Superior temporal gyrus (tissue), 1 donor: ENCODE results near the gene GPR179.
A peak's percentile ranks its signal among the peaks of the same experiment; 100 is the strongest.

ENCODE experiments used
- DNase-seq: peaks from one replicate; pipeline ENCODE4 v3.0.0-alpha.2; 2016; ENCODE audit errors: extremely low spot score

The GPR179 gene

DNA sequence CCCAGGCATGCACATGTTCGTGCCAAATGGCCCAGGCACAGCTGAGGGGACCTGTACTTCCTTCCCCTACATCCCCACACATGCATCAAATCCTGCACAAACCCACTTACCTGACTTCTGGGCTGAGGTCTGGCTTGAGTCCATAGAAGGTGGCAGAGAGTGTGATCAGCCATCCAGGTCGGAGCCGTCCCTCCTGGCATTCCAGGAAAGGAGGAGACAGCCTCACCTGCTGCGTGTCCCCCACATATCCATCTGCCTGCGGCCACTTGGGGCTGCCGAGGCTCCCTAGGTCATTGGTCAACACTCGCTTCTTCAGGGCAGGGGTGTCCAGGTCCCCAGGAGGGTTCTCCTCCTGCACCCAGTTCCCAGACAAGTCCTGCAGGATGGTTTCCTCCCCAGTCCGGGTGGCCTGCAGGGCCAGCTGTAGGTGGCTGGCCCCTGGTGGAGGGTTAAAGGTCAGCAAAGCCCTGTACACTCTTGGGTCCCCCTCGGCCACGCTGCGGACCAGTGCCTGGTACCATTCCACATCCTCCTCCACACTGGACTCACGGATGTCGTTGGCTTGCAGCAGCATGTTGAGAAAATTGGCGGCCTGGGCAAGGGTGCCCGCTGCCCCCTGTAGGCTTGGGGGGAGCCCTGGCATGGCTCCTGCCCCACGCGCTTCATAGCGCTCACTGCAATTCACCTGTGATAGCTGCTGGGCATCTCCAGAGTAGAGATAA is 709 bp downstream of the GPR179 start:
- no peak for DNase-seq

DNA sequence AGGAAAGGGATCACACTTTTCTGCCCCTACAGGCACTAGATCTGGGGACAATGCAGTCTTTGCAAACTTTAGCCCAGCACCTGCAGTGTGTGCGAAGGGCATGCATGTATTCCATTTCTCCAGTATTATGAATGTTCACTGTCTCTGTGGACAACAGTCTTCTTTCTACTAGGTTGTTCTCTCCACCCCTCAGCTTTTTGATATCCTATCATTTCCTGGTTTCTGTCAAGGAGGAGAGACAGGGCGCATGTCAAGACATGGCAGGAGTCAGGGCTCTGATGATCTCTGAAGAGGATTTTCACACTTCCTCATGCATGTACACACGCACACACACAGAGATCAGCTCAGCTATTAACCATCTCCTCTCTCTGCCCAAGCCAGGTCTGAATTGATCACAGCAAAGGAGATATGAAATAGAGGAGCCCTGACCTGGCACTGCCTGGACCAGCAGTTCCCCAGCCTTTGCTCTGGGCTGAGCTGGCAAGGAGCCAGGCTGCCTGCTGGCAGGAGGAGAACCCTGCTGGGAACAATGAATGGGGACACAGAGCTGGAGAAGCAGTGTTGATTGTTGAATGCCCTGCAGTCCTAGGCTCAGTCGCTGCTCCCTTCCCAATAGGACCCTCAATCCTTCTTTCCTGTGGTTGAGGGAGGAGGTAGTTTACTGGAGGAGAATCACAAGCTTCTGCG is 2.6 kb downstream of the GPR179 start:
- DNase-seq, result peak; percentile 92

DNA sequence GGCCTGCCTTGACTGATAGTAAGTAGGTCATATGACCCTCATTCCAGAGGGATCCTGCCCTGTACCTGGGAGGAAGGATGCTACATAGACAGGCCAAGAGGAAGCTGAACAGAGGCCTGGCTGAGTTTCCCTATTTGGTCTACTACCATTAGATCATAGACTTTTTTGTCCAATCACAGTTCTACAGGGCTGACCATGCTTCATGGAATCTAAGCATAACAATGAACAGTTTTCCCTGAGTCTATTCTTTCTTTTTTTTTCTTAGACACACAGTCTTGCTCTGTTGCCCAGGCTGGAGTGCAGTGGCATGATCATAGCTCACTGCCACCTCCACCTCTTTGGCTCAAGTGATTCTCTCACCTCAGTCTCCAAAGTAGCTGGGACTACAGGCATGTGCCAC is 3.9 kb downstream of the GPR179 start:
- DNase-seq, result no peak

DNA sequence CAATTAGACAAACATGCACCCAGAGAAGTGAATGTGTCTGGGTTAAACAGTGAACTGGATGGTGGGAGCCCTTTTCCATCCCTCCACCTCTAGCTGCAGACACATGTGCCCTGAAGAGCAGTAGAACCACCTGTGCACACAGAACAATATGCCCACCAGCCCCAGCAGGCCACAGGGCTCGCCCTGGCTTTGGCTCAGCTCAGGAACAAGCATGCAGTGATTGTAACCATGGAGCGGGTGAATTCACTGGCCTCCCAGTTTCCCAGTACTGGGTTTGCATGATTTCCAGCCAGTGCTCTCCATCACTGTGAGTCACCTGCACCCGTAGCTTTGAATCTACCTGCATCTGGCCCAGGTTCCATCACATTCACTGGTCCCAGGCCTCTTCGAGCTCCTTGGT is 5.2 kb downstream of the GPR179 start:
- DNase-seq, result no peak

DNA sequence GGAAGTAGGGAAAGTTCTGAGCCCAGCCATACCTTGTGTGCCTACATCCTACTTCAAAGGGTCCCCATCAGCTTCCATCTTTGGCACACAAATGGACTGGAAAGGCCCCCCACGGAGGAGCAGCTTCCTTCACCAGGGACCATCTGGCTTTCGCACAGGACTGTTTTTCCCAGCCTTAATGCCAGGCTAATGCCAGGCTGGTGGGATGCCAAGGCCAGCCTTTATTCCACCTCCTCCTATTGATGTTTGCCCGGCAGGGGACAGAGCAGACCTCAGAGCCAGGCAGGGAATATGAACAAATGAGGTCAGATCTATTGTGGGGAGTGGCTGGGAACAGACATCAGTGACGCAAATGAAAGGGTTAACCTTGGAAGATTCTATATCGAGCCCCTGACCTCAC is 5.7 kb downstream of the GPR179 start:
- no peak for DNase-seq

DNA sequence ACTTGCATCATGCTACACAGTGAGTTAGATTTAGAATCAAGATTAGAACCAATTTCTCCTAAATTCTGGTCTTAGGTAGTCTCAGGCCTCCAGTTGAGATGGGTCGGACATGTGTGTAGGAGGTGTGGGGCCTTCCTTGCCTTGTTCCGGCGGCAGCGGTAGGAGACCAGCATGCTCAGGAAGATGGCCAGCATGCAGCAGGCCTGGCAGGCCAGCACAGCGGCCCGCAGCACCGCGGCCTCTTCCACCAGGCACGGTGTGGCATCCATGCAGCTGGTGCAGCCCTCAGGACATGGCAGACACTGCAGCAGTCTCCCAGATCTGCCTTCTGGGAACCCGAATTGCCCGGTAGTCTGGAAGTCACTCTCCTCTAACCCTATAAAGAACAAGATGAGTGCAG is 6.9 kb downstream of the GPR179 start:
- no peak for DNase-seq

DNA sequence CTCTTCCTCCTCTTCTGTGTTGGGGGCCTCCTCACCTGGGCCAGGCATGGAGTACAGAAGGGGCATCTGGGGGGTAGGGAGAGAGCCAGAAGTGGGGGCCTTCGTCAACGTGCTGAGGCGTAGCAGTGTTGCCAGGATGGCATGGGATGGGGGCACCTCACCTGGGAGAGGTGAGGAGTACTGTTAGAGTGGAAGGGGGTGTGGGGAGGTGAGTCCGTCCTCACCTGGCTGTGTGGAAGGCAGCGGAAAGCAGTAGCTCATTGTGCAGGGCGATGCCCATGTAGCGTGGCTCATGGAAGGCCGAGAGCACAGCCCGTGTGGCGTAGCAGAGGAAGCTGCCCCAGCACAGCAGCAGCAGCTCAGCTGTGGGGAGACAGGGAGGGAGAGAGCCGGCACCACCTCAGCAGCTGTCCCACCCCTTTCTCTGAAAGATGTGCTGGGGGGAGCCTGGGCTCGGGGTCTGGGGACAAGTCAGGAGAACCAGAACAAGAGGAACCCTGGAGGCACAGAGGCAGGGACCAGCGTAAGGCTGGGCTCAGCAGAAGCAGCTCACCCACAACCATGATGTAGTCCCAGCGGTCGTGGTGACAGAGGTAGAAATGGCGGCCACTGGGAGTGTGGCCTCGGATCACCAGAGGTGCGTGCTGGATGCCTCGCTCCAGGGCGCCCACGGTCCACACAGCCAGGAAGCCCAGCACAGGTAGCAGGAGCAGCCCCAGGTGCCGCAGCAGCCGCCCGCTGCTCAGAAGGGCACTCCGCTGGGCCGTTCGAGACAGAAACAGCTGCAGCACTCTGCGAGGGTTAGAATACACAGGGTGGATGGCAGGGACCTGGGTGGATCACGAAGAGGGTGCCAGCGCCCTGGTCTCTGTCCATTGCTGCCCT is 9.0 kb downstream of the GPR179 start:
- DNase-seq, result no peak

DNA sequence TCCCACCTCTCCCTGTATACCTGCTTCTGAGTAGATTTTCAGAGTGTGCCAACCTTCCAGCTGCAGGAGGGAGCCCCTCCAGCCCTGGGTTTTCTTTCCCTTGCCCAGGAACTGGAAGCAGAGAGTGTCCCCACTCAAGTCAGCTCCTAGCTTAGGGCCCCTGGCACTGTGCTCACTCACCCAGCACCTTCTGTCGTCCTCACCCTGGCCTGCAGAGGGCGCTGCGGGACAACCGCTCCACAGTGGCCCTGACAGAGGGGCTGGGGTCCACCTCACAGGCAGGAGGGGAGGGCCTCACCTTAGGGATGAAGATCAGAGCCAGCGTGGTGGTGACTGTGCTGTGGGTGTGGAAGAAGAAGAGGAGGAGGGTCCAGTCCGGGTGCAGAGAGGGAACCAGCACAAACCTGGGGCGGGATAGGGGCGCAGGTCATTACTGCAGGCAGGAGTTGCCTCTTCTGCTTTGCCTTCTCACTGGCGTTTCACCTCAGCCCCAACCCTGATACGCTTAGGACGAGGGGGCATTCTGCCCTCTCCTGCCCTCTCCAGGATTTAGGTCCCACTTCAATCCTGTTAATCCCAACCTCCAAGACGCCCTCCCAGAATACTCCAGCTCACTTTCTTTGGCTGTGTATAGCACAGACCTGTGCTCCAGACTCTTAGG is 10.0 kb downstream of the GPR179 start:
- DNase-seq, result no peak

DNA sequence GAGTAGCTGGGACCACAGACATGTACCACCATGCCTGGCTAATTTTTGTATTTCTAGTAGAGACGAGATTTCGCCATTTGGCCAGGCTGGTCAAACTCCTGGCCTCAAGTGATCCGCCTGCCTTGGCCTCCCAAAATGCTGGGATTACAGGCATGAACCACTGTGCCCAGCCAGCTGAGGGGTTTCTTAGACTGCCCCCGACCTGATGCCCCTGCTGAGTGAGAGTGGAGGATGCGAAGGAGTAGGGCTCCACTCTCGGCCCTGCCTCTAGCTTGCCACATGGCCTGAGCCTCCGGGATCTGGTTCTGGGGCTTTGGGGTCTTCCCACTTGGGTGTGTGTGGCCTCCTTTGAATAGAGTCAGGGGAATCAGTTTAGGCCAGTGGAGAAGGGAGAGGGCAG is 11.0 kb downstream of the GPR179 start:
- no peak for DNase-seq

DNA sequence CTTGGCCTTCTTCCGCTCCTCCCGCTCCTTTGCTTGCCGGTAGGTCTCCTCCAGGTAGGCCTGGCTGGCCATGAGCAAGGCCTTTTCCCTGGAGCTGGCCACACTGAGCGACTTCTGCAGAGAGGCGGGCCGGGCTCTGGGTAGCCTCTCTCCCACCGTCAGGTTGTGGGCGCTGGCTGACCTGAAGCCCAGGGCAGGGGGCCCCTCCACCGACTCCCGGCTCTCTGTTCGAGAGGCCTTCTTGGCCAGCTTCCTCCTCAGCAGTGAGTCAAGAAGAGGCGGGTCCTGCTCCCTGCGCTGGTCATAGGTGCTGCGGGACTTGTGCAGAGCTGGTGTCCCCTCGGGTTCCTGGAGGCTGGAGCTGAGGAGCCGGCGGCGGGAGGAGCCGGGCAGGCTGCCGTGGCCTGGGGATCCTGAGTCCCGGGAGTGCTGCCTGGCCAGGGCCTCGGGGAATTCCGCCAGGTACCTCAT is 12.8 kb downstream of the GPR179 start:
- no peak for DNase-seq

DNA sequence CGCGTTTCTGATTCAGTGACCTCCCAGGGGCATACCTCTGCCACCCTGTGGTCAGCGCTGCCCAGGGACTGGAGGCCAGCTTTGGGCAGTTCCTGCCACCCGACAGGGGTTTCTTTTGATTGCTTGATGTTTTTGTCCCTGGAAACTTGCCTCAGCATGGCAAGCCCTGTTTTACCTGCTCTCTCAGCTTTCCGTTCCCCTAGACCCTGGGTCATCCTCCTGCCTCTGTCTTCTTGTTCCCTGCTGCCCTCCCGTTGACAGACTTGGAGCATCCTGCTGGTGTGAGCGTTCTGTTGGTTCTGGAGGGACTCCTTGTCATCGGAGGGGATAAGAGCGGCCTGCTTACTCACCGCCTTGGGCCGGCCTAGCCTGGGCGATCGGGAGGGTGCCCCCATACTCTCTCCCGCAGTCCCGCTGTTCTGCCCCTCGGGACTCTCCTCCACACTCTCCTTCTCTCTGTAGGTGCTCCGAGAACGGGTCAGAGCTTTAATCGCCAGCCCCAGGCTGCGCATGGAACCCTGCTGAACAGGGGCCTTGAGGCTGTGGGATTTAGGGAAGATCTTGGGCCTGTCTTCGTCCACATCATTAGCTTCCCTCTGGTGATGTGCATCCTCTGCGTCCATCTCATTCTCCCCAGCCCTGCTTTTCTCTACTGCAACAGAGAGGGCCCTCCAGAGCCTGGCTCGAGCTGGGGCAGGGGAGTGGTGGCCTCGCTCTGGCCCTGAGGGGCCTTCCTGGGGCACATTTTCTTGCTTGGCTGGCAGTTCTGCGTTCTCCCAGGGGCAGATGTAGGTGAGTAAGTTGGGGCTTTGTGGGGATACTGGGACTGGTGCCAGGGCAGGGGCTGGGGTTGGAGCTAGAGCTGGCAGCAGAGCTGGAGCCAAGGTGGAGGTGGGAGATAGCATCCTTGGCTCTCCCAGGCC is 13.7 kb downstream of the GPR179 start:
- no peak for DNase-seq

DNA sequence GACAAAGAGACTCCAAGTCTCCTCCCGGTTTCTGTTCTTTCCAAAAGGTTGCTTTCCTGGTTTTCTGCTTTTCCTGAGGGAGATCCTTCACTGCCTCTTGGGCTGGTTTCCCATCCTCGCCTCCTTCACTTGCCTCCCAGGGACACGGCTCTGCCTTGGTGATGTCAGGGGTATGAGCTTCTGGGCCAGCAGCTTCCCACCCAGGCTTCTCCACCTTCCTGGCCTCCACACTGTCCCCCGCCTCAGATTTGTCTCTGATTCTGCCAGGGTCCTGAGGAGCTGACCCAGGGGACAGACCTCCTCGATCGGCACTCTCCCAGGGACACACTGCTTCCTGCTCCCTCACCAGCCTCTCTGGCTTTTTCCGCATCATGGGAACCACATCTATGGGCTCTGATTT is 14.5 kb downstream of the GPR179 start:
- DNase-seq, result no peak

DNA sequence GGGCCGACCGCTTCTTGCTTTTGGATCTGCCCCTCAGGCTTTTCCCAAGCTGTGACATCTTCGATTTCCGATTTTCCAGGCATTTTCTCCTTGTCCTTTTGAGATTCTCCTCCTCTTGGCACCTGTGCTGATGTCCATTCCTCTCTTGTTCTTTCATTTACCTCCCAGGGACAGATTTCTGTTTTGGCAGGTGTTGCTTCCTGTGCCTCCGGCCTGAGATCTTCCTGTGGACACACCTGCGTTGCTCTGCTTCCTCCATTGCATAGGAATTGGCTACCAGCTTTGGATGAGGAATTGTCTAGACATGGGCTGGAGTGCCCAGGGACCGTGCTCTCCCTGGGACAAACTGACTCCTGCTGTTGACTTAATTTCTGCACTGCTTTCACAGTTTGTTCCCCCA is 15.1 kb downstream of the GPR179 start:
- DNase-seq, result no peak

DNA sequence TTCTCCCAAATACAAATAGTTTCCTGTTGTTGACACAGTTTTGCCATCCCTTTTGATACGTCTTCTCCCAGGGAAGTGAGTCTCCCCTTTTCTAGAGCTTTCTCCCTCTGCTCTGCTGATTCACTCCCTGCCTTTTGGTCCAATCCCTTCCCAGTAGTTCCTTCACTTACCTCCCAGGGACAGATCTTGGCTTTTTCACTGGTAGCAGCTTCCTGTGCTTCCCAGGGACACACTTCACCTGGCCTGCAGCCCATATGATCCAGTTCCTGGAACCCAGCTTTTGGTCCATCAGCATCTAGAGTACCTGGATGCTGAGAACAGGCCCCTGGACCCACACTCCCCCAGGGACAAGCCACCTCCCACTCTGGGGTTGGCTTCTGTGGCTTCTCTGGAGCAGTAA is 15.8 kb downstream of the GPR179 start:
- DNase-seq, result no peak

DNA sequence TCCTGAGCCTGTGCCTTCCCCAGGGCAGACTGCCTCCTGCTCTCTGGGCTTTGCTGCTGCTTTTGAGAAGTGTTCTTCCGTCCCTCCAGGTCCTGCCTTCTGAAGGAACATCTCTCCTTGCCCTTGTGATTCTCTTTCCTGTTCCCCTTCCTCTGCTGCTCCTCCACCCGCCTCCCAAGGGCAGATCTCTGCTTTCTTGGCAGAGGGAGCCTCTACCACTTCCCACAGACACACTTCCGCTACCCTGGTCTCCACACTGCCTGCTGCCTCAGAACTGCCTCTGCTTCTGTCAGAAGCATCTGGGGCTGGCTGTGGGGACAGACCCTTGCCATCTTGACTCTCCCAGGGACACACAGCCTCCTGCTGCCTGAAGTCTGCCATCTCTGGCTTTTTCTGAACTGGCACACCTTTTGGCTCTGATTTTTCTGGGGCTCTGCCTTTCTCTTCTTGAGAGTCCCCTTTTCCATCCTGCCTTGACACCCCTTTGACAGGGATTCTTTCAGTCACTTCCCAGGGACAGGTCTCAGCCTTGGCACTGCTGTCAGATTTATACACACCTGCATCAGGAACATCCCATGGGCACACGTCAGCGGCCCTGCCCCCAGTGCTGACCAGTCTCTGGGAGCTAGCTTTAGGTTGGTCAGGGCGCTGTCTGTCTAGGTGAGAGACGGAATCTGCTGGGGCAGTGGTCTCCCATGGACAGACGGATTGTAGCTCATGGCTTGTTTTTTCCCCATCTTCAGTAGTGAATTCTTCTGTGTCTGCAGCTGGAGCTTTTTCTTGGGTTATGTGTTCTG is 16.6 kb downstream of the GPR179 start:
- DNase-seq, result no peak

DNA sequence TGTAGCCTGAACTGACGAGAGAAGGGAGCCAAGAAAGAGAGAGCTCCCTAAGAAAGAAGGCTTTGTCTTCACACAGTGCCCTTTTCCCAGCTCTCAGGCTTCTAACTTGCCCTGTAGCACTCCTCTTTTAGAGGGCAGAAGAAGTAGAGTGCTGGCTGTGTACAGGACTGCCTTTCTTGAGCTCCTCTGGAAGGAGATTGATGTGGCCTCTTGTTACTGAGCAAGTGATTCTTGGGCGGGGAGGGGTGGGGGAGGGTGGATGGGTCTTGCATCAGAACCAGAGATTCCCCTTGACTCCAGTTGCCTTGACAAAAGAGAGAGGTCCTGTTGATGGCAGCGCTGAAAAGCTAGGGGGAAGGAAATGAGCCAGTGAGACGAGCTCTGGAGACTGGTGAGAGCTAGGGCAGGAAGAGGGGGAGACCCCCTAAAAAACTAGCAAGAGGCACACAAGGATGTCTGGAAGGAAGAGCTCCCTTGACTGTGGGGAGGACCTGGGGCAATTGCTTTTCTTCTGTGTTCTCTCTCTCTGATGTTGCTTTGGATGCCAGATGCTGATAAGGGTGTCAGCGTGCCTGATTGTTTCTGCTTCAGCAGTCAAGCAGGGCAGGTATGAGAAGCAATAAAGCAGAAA is 18.4 kb downstream of the GPR179 start:
- DNase-seq, result peak; percentile 54

DNA sequence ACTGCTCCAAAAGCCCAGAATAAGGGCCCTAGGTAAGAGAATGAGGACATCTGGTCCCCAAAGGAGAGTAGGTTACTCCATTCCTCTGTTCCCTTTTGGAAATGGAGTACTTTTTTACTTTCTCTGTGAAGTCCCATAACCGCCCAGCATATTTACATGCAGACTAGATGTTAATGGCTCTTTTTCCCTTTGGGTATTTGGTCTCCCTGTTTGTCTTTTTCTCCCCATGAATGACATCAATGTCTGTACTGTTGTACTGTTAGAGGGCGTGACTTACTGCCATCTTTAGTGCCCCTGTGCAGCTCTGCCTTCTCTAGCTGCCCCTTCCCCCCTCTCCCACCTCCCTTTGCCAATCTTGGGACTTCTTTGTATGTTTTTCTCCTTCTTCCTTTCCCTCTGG is 19.0 kb downstream of the GPR179 start:
- peak; percentile 52 for DNase-seq

DNA sequence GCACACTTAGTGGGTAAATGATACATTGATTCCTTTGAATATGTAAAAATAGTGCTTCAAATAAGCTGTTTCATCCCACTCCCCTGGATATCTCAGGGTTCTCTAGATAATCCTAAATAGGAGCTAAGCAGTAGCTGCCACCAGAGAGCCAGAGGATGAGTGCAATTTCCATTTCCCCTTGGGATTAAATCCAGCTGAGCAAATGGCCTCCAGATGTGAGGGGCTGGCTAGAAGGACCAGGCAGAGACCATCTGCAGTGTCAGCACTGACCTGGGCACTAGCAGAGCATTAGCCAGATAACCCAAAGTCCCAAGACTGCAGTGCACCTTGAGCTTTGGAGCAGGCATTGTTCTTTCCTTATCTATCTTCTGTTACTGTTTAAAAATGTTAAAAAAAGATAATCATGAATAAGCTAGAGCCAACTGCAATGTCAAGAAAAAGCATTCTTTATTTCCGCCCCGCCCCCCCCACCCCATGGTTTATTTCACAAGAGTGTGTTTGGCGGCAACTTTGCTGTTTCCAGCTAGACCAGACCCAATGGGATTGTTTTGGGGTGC is 19.5 kb downstream of the GPR179 start:
- DNase-seq, result no peak

DNA sequence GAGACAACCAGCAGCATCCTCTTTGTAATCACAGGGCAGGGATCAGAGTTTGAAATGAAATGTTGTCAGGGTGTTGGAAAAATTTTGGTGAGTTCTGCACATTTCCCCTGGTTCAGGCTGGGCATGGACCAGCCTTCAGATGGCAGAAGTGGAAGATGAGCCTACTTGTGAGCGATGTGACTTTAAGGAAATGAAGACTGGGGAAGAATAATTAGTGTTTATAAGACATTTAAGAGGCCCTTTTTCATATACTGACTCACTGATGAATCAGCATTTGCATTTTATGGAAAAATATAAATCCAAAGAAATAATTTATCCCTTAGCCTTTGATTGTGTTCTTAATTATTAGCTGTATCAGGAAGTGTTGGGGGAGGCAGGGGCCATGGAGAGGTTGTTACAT is 20.9 kb downstream of the GPR179 start:
- no peak for DNase-seq
